Measurements from ENCODE around the gene RNF111.
"Not testable (repeated sequence)": the region's sequence is repeated elsewhere in the genome, so short reads cannot be mapped to it uniquely, and the experiment has no call there.

RNF111 gene

GRCh38 chr15:58999694-59000093, 12.2 kb downstream of the RNF111 start:
- no peak overlapping the region for H3K27ac ChIP-seq

GRCh38 chr15:59000251-59000650, 12.8 kb downstream of the RNF111 start:
- not testable (repeated sequence) for DNase-seq (ENCODE audit: low read depth, low spot score); H3K27ac ChIP-seq

More at GRCh38 chr15:58999694-59000093, 12.2 kb downstream of the RNF111 start:
- no peak for DNase-seq (ENCODE audit: low read depth, low spot score)

GRCh38 chr15:59001946-59002345, 14.5 kb downstream of the RNF111 start:
- no peak for DNase-seq (ENCODE audit: low read depth, low spot score)
- no peak overlapping the region for H3K27ac ChIP-seq

GRCh38 chr15:59002418-59002859, 15.0 kb downstream of the RNF111 start:
- no peak for DNase-seq (ENCODE audit: low read depth, low spot score)
- H3K27ac ChIP-seq: no peak overlapping the region

GRCh38 chr15:59005579-59005978, 18.1 kb downstream of the RNF111 start:
- H3K27ac ChIP-seq: no peak overlapping the region
- no peak for DNase-seq (ENCODE audit: low read depth, low spot score)

- no peak for DNase-seq (ENCODE audit: low read depth, low spot score)
- H3K27ac ChIP-seq: no peak overlapping the region
Observed at GRCh38 chr15:59008086-59008485, 20.6 kb downstream of the RNF111 start.

GRCh38 chr15:59011262-59011952, 23.9 kb downstream of the RNF111 start:
- no peak overlapping the region for H3K27ac ChIP-seq
- no peak for DNase-seq (ENCODE audit: low read depth, low spot score)

- no peak for DNase-seq (ENCODE audit: low read depth, low spot score)
- H3K27ac ChIP-seq: no peak overlapping the region
Observed at GRCh38 chr15:59013246-59013873, 25.9 kb downstream of the RNF111 start.

- DNase-seq (ENCODE audit: low read depth, low spot score): no peak
Observed at GRCh38 chr15:59014068-59014467, 26.6 kb downstream of the RNF111 start.

GRCh38 chr15:59017449-59017848, 30.0 kb downstream of the RNF111 start:
- no peak overlapping the region for H3K27ac ChIP-seq
- no peak for DNase-seq (ENCODE audit: low read depth, low spot score)

More at GRCh38 chr15:59014068-59014467, 26.6 kb downstream of the RNF111 start:
- H3K27ac ChIP-seq: no peak overlapping the region

GRCh38 chr15:59018833-59019232, 31.4 kb downstream of the RNF111 start:
- H3K27ac ChIP-seq: no peak overlapping the region
- no peak for DNase-seq (ENCODE audit: low read depth, low spot score)

GRCh38 chr15:59020322-59020721, 32.9 kb downstream of the RNF111 start:
- DNase-seq (ENCODE audit: low read depth, low spot score): no peak
- no peak overlapping the region for H3K27ac ChIP-seq

GRCh38 chr15:59022188-59022587, 34.7 kb downstream of the RNF111 start:
- H3K27ac ChIP-seq: no peak overlapping the region
- DNase-seq (ENCODE audit: low read depth, low spot score): no peak

- no peak overlapping the region for H3K27ac ChIP-seq
- DNase-seq (ENCODE audit: low read depth, low spot score): no peak
Observed at GRCh38 chr15:59026207-59026606, 38.7 kb downstream of the RNF111 start.

- no peak overlapping the region for H3K27ac ChIP-seq
- DNase-seq (ENCODE audit: low read depth, low spot score): no peak
Observed at GRCh38 chr15:59028387-59028955, 41.0 kb downstream of the RNF111 start.

GRCh38 chr15:59029554-59029953, 42.1 kb downstream of the RNF111 start:
- no peak for DNase-seq (ENCODE audit: low read depth, low spot score)
- H3K27ac ChIP-seq: no peak overlapping the region

GRCh38 chr15:59035201-59035600, 47.7 kb downstream of the RNF111 start:
- H3K27ac ChIP-seq: no peak overlapping the region
- DNase-seq (ENCODE audit: low read depth, low spot score): no peak

- DNase-seq (ENCODE audit: low read depth, low spot score): no peak
- H3K27ac ChIP-seq: no peak overlapping the region
Observed at GRCh38 chr15:59039225-59039624, 51.8 kb downstream of the RNF111 start.

GRCh38 chr15:59042041-59042440, 54.6 kb downstream of the RNF111 start:
- DNase-seq (ENCODE audit: low read depth, low spot score): no peak
- H3K27ac ChIP-seq: no peak overlapping the region

- DNase-seq (ENCODE audit: low read depth, low spot score): no peak
- H3K27ac ChIP-seq: no peak overlapping the region
Observed at GRCh38 chr15:59048897-59049296, 61.4 kb downstream of the RNF111 start.
